Activated naive CD4-positive, alpha-beta T cell treated with anti-CD3 and anti-CD28 coated beads, Interleukin-2, amount 50 U/mL, for 72 hours (primary cell): ENCODE measurements around the gene ZNF195. TPM values are rescaled to one million over a fixed set of nuclear protein-coding genes. Genes with fewer than 3 reads are reported as not detected.
"Not testable (repeated sequence)": the region's sequence is repeated elsewhere in the genome, so short reads cannot be mapped to it uniquely, and the experiment has no call there.

Experiments used
- ATAC-seq, 2 donors: fragments of 150-1000 bp; cut with Tn5 transposase; 2 replicates each; pipeline ENCODE4 v1.10.0; 2021; ENCODE audit warnings: mild to moderate bottlenecking in 2 of 2, moderate library complexity in 2 of 2
- DNase-seq, 2 donors: peaks; one replicate each; pipeline ENCODE4 v3.0.0; 2021 to 2022; ENCODE audit warnings: low spot score in 2 of 2
- H3K27ac Mint-ChIP-seq, 2 donors: one replicate each; pipeline ENCODE4 v1.8.0; 2022; ENCODE audit warnings: mild to moderate bottlenecking in 2 of 2, mixed read lengths in 2 of 2
- H3K36me3 Mint-ChIP-seq, 2 donors: one replicate each; pipeline ENCODE4 v1.8.0; 2022; ENCODE audit warnings: mixed read lengths in 2 of 2
- H3K9me3 Mint-ChIP-seq, 2 donors: one replicate each; pipeline ENCODE4 v1.8.0; 2022; ENCODE audit warnings: mixed read lengths in 2 of 2
- total RNA-seq, 2 donors: library from RNA; stranded (reverse); gene quantifications; one replicate each; pipeline ENCODE4 v1.2.3, GENCODE V29; 2022

ZNF195 gene
- total RNA-seq, 2 donors from 2014 or later: 23.6 to 37.8 TPM

DNA sequence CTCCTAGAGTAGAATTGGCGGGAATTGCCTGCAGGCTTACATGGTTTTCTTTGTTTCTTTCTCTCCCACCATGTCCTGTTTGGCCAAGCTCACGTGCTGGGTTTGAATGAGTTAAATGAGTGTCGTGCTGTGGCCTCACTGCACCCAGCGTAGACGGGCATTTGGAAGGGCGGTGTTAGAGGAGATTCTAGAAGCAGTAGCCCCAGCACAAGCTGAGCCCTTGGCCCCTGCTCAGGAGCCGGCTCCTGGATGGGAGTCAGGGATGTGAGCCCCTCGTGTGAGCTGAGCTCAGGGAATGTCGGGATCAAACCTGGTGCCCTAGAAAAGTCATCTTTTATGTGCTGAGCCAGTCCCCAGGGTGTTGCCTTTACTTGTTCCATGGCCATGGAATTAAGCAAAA lies 28.0 kb upstream of the ZNF195 start:
- not testable (repeated sequence) for H3K9me3 Mint-ChIP-seq, ATAC-seq, H3K36me3 Mint-ChIP-seq, DNase-seq, H3K27ac Mint-ChIP-seq

DNA sequence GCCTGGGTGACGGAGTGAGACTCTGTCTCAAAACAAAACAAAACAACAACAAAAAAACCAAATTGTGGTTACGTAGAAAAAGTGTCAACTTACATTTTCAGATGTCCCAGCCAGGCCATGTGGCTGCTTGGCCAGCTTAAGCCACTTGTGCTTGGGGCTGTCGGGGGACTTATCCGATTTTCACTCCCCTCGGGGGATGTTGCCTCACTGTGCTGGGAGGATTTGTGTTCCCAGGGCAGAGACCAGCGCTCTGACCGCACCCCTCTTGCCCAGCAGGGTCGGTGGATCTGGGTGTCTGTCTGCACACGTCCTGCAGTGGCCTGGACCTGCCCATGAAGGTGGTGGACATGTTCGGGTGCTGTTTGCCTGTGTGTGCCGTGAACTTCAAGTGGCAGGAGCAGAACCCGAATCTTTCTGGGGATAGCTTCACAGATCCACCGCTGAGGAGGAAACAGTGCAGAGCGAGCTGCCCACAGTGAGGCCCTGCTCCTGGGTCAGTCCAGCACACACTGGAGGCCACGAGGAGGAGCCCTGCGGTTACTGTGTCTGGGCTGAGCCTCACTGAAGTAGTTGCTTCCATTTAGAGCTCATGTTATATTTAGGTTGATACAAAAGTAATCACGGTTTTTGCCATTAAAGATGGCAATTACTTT lies 27.4 kb upstream of the ZNF195 start:
- not testable (repeated sequence) for ATAC-seq, H3K27ac Mint-ChIP-seq, DNase-seq, H3K9me3 Mint-ChIP-seq, H3K36me3 Mint-ChIP-seq

DNA sequence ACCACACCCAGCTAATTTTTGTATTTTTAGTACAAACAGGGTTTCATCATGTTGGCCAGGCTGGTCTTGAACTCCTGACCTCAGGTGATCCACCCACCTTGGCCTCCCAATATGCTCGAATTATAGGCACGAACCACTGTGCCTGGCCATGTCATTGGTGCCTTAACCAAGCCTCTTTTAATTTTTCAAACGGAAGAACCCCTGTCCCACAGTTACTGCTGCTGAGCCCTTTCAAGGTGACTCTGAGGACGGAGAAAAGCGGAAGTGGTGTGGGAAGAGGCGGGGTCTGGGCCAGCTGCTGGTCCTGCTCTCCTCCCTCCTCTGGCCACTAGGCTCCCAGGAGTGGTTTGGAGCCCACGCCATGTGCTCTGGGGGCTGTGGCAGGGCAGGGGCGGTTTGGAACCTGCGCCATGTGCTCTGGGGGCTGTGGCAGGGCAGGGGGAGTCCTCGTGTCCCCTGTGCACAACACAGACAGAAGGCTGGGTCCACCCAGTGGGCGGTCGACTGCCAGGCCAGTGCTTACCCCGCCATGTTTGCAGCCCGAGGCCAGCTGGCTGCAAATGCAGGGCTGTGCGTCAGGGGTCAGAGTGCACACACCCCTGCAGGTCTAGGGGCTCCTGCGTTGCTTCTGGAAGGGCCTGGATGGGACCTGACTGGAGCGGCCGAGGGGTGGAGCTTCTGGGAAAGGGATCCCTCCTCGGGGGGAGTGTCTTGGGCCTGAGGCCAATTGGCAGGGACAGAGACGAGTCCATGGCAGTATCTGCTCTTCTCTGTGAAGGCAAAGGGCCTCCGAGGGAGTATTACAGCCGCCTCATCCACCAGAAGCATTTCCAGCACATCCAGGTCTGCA lies 25.4 kb upstream of the ZNF195 start:
- H3K27ac Mint-ChIP-seq, H3K36me3 Mint-ChIP-seq, H3K9me3 Mint-ChIP-seq, DNase-seq, ATAC-seq: not testable (repeated sequence)

DNA sequence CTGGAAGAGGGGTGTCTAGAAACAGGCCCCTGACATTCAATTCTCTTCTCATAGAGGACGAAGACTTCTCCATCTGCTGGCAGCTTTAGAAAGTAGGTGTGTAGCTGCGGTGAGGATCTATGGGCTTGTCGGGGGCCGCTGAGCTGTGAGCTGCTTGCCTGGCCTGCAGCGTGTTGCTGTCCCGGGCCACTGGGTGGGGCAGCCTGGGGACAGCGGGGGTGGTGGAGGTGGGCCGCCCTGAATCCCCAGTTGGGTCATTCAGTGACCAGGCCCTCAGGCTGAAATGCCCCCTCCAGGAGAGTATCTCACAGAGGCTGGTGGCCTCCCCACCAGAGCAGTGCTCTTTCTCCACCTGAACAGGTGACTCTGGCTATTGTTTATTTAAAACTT lies 23.9 kb upstream of the ZNF195 start:
- H3K36me3 Mint-ChIP-seq, H3K9me3 Mint-ChIP-seq, H3K27ac Mint-ChIP-seq, ATAC-seq, DNase-seq: not testable (repeated sequence)

DNA sequence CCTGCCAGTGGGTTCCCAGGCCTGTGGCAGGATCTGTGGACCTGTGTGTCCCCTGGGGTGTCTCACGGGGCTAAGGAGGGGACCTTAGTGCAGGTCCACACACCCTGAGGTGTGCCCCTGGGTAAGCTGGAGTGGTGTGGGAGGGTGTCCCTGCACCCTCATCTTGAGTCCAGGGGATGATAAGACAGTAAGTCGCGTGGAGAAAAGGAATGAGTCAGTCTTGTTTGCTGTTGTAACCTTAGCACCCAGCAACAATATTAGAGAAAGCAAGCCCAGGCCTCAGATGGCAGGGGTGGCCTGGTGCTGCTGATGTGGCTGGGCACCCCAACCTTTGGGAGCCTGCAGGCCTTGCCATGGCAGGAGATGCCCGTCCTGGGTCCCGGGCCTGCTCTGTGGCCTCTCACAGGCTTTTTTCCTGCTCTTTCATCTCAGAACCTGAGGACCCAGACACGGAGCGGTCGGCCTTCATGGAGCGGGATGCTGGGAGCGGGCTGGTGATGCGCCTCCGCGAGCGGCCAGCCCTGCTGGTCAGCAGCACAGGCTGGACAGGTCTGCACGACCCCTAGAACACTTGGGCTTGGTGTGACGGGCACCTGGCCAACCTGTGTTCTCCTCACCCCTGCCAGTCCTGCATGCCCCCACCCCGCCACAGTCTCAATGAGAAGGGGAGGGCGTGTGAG lies 23.4 kb upstream of the ZNF195 start:
- H3K27ac Mint-ChIP-seq, ATAC-seq, H3K9me3 Mint-ChIP-seq: not testable (repeated sequence)

DNA sequence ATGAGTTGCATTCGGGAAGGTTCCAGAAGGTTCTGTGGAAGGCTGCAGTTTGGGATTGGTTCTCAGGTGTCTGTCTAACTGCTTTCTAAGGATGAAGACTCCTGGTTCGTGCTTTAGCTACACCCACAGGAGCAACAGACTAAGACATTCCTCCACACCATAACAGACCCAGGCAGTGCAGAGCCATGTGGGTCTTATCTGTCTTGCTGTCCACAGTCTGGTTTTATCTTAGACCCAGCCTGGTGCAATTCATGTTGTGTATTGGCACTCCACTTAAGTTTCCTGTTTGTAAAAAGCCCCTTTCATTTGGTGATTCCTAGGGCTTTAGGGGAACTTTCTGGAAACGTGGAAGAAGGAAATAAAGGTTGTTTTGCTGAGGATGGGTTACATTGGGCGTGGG lies 22.1 kb upstream of the ZNF195 start:
- H3K9me3 Mint-ChIP-seq, H3K36me3 Mint-ChIP-seq, DNase-seq, H3K27ac Mint-ChIP-seq, ATAC-seq: not testable (repeated sequence)

More for the DNA sequence above, 23.4 kb upstream of the ZNF195 start:
- DNase-seq, H3K36me3 Mint-ChIP-seq: not testable (repeated sequence)

DNA sequence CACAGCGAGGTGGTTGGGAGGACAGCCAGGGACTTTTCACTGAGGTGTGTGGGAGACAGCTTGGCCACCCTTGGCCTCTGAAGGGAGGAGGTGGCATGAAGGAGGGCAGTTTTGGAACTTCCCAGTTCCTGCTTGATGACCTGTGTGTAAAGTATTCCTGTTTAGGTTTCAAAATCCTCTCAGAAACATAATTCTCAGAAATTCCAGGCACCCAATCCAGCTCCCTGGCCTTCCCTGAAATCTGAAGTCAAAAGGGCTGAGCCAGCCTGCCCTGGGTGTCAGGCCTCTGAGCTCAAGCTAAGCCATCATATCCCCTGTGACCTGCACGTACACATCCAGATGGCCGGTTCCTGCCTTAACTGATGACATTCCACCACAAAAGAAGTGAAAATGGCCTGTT lies 19.6 kb upstream of the ZNF195 start:
- not testable (repeated sequence) for H3K27ac Mint-ChIP-seq, ATAC-seq, DNase-seq, H3K9me3 Mint-ChIP-seq, H3K36me3 Mint-ChIP-seq

DNA sequence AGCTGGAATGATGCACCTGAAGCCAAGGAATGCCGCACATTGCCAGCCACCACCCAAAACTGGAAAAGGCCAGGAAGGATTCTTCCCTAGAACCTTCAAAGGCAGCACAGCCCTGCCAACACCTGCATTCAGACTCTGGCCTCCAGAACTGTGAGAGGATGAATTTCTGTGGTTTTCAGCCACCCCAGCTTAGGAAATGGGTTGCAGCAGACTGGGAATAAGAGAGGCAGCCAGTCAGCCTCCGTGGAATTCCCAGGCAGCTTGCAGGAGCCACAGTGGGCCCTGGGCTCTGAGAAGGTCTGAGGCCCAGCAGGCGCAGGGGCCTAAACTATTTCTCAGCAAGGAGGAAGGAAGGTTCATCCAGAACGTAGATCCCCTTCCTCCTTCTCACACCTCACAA lies 19.2 kb upstream of the ZNF195 start:
- H3K36me3 Mint-ChIP-seq, DNase-seq, H3K27ac Mint-ChIP-seq, H3K9me3 Mint-ChIP-seq, ATAC-seq: not testable (repeated sequence)

DNA sequence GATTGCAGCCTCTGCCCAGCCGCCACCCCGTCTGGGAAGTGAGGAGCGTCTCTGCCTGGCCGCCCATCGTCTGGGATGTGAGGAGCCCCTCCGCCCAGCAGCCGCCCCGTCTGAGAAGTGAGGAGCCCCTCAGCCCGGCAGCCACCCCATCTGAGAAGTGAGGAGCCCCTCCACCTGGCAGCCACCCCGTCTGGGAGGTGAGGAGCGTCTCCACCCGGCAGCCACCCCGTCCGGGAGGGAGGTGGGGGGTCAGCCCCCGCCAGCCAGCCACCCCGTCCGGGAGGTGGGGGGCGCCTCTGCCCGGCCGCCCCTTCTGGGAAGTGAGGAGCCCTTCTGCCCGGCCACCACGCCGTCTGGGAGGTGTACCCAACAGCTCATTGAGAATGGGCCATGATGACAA lies 18.3 kb upstream of the ZNF195 start:
- not testable (repeated sequence) for H3K9me3 Mint-ChIP-seq, DNase-seq, ATAC-seq, H3K27ac Mint-ChIP-seq, H3K36me3 Mint-ChIP-seq

DNA sequence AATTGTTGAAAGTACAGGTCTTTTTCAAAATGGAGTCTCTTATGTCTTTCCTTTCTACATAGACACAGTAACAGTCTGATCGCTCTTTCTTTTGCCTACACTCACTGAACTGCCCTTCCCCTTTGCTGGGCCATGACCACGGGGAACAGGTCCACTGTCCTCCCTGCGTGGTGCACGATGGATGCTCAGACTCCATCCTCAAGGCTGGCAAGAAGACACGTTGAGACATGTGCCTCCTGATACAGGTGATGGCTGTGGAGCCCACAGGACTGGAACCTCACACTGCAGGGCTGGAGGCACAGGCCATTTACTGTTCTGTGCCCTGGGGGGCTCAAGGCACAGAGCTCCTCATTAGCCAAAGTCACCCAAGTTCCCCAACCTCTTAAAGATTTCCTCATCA lies 16.5 kb upstream of the ZNF195 start:
- H3K9me3 Mint-ChIP-seq, H3K36me3 Mint-ChIP-seq, DNase-seq, ATAC-seq: not testable (repeated sequence)
- peak overlapping the region in 1 of 2 donors; percentile 7 for H3K27ac Mint-ChIP-seq

DNA sequence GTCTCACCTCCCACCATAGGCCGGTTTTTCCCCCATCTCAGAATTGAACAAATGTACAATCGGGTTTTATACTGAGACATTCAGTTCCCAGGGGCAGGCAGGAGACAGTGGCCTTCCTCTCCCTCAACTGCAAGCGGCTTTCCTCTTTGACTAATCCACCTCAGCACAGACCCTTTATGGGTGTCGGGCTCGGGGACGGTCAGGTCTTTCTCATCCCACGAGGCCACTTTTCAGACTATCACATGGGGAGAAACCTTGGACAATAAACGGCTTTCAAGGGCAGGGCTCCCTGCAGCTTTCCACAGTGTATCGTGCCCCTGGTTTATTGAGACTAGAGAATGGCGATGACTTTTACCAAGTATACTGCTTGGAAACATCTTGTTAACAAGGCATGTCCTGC lies 16.0 kb upstream of the ZNF195 start:
- DNase-seq, H3K36me3 Mint-ChIP-seq, ATAC-seq, H3K9me3 Mint-ChIP-seq: not testable (repeated sequence)
- peak overlapping the region in 1 of 2 donors; percentile 7 for H3K27ac Mint-ChIP-seq

DNA sequence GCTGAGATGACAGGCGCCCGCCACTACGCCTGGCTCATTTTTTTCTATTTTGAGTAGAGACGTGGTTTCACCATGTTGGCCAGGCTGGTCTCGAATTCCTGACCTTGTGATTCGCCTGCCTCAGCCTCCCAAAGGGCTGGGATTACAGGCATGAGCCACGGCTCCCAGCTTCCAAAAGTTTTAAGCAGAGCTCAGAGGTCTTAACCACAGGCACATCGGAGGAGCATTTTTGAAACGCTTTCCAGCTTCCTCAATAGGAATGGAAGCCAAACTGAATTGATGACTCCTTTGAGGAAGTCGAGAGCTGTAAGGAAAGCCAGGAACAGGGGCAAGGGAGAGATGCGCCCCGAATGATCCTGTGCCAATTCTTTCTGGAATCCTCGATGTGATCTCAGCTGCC lies 14.5 kb upstream of the ZNF195 start:
- not testable (repeated sequence) for H3K36me3 Mint-ChIP-seq, ATAC-seq, H3K27ac Mint-ChIP-seq, H3K9me3 Mint-ChIP-seq, DNase-seq

DNA sequence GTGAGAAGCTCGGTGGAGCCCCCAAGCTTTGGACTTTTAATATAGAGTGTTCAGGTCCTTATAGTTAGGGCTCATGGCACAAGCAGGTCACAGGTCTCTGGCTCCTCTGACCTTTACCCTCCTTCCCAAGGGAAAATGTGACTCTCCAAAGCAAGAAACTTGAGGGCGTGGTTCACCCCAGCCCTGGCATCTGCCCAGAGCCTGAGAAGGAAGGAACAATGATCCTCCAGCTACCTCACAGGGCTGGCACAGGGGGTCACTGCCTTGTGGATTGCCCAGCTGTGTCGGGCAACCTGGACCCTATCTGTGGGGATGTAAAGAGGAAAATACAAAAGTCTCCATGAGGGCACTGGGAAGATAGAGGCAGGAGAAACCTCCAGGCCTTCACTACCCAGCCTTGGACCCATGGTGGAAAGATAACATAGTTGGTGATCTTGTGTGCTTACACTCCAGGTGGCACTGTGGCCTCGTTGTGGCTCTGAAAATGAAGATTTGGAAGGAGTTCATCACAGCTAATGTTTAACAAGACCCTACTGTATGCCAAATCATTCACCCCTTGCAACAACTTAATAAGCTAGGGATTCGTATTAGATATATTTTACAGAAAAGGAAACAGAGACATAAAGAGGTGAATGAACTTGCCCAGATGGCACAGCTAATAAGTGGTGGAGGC lies 3.8 kb upstream of the ZNF195 start:
- peaks cover 3 to 5% of the 10 kb centered on the region in 2 donors for H3K9me3 Mint-ChIP-seq
- no peak for ATAC-seq
- H3K36me3 Mint-ChIP-seq: peaks cover 7 to 16% of the 10 kb centered on the region in 2 donors
- H3K27ac Mint-ChIP-seq: no peak overlapping the region
- DNase-seq: no peak

DNA sequence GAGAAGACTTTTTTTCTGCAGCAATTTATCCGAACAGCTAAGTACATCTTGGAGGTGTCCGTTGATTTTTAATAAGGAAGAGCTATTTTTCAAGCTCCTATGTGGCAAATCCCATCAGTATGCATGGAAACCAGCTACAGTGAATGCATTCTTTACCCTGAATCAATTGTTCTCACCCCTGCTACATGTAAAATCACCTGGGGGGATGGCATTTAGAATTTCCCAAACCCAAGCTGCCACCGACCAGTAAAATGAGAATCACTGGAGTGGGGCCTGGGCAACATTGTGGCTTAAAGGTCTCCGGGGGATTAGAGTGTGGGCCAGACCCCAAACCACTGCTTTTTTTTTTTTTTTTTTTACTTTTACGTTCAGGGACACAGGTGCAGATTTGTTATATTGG lies 2.8 kb upstream of the ZNF195 start:
- DNase-seq (no peak), ATAC-seq (no peak)
- Mint-ChIP-seq H3K27ac (no peak overlapping the region), H3K36me3 (peaks cover 17 to 23% of the 10 kb centered on the region in 2 donors), H3K9me3 (peaks cover 3 to 5% of the 10 kb centered on the region in 2 donors)

DNA sequence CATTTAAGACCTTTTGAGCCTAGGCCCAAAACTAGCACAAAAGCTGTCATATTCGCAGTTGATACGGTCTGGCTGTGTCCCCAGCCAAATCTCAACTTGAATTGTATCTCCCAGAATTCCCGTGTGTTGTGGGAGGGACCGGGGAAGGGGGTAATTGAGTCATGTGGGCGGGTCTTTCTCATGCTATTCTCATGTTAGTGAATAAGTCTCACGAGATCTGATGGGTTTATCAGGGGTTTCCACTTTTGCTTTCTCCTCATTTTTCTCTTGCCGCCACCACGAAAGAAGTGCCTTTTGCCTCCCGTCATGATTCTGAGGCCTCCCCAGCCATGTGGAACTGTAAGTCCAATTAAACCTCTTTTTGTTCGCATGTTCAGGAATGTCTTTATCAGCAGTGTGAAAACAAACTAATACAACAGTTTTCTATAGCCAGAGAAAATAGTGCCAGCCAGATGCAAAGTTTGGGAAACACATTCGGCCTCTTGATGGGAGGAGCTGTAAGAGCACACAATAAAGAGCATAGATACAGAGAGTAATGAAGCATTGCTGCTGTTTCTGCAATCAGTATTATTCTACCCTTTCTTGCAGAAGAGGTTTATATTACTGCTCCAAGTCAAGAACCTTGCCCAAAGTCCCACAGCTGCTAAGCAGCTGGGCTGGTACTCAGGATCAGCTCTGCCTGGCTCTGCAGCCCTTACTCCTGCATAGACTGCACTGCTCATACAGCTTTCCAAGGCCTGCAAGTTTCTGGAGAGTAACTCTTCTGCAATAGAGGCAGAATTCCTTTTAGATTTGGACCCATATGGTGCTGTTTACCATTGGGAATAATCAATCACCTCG lies 2.0 kb upstream of the ZNF195 start:
- no peak overlapping the region for H3K27ac Mint-ChIP-seq
- ATAC-seq: no peak
- peaks cover 26 to 27% of the 10 kb centered on the region in 2 donors for H3K36me3 Mint-ChIP-seq
- H3K9me3 Mint-ChIP-seq: peaks cover 0 to 3% of the 10 kb centered on the region in 2 donors
- no peak for DNase-seq

DNA sequence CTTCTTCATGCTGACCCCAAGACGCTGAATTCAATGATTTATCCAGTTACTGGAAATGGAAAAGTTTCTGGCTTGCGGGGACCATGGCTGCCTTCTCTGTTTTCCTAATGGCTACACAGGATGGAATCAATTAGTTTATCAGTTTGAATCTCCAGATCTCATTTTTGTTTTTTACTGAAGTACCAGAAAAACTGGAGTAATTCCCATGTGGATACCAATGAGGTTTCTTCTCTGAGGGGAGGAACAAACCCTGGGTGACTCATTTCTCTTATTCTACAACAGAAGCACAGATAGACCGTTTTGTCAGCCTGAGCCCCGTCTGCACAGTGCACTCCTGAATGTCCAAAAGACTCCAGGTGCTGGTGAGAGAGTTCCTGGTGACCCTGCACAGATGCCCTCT lies 3.4 kb downstream of the ZNF195 start:
- H3K27ac Mint-ChIP-seq: peak overlapping the region in 1 of 2 donors; percentile 13
- ATAC-seq: no peak

More for the DNA sequence above, 3.4 kb downstream of the ZNF195 start:
- no peak for DNase-seq
- Mint-ChIP-seq H3K9me3 (peaks cover 0 to 5% of the 10 kb centered on the region in 2 donors), H3K36me3 (peaks cover 76 to 78% of the 10 kb centered on the region in 2 donors)
